Left kidney (tissue), 2 donors: ENCODE measurements around the gene RERE. TPM values are rescaled to one million over a fixed set of nuclear protein-coding genes. Genes with fewer than 3 reads are reported as not detected.
"Not testable (repeated sequence)": the region's sequence is repeated elsewhere in the genome, so short reads cannot be mapped to it uniquely, and the experiment has no call there.

Source experiments
- DNase-seq: peaks from one replicate; pipeline ENCODE4 v3.0.0-alpha.2; 2013
- polyA plus RNA-seq: library from polyadenylated mRNA; unstranded; fragments of 120-200 nt; gene quantifications from one replicate; pipeline ENCODE4 v1.2.1, GENCODE V29; 2013; ENCODE audit not compliant: insufficient read length

Gene RERE
- polyA plus RNA-seq, 1 donor, result 163 TPM

- DNase-seq, result no peak
Observed at GRCh38 chr1:8754247-8754650, 63.2 kb downstream of the RERE start.

GRCh38 chr1:8753736-8754135 lies 63.7 kb downstream of the RERE start:
- no peak for DNase-seq

GRCh38 chr1:8752921-8753713 lies 64.3 kb downstream of the RERE start:
- DNase-seq, result no peak

- no peak for DNase-seq
Observed at GRCh38 chr1:8752411-8752810, 65.0 kb downstream of the RERE start.

- DNase-seq, result no peak
Observed at GRCh38 chr1:8751984-8752383, 65.5 kb downstream of the RERE start.

GRCh38 chr1:8747879-8748825 lies 69.3 kb downstream of the RERE start:
- DNase-seq, result no peak

- DNase-seq, result no peak
Observed at GRCh38 chr1:8746554-8746953, 70.9 kb downstream of the RERE start.

GRCh38 chr1:8745749-8746390 lies 71.6 kb downstream of the RERE start:
- no peak for DNase-seq

GRCh38 chr1:8745346-8745745 lies 72.1 kb downstream of the RERE start:
- no peak for DNase-seq

- DNase-seq, result no peak
Observed at GRCh38 chr1:8742022-8742924, 75.2 kb downstream of the RERE start.

GRCh38 chr1:8740034-8740449 lies 77.4 kb downstream of the RERE start:
- DNase-seq, result no peak

GRCh38 chr1:8739377-8739776 lies 78.1 kb downstream of the RERE start:
- no peak for DNase-seq

- DNase-seq, result no peak
Observed at GRCh38 chr1:8736927-8737326, 80.5 kb downstream of the RERE start.

- peak; percentile 43 for DNase-seq
Observed at GRCh38 chr1:8733484-8733883, 84.0 kb downstream of the RERE start.

- DNase-seq, result no peak
Observed at GRCh38 chr1:8731162-8731561, 86.3 kb downstream of the RERE start.

GRCh38 chr1:8728464-8728863 lies 89.0 kb downstream of the RERE start:
- no peak for DNase-seq

GRCh38 chr1:8727809-8728213 lies 89.6 kb downstream of the RERE start:
- no peak for DNase-seq

GRCh38 chr1:8727316-8727715 lies 90.1 kb downstream of the RERE start:
- not testable (repeated sequence) for DNase-seq

GRCh38 chr1:8726801-8727186 lies 90.6 kb downstream of the RERE start:
- not testable (repeated sequence) for DNase-seq

GRCh38 chr1:8723010-8723409 lies 94.4 kb downstream of the RERE start:
- no peak for DNase-seq

- DNase-seq, result no peak
Observed at GRCh38 chr1:8722366-8722765, 95.1 kb downstream of the RERE start.
